PC-9 (cell line): ENCODE measurements around the gene FGD5.

Experiments used
- CTCF ChIP-seq: fragments of 200-600 bp; sonication (generic); conservative IDR thresholded peaks from 2 replicates; pipeline ENCODE4 v1.6.1; 2017; ENCODE audit warnings: mixed run types, antibody characterized with exemption, mild to moderate bottlenecking, moderate library complexity
- EZH2 ChIP-seq: fragments of 200-600 bp; sonication (generic); IDR thresholded peaks from 2 replicates; pipeline ENCODE4 v1.8.0; 2017; ENCODE audit warnings: antibody characterized with exemption, low read depth

GRCh38 chr3:14929310-14930074 is 110.7 kb downstream of the FGD5 start:
- no peak for TF ChIP-seq CTCF
- no peak for TF ChIP-seq EZH2
